ENCODE data around the gene NGF.

NGF gene

GRCh38 chr1:115308969-115309368 lies 29.1 kb downstream of the NGF start:
- no peak for DNase-seq

GRCh38 chr1:115307661-115308060 lies 30.4 kb downstream of the NGF start:
- DNase-seq: no peak

GRCh38 chr1:115306146-115306545 lies 31.9 kb downstream of the NGF start:
- DNase-seq: no peak

- no peak for DNase-seq
Observed at GRCh38 chr1:115303364-115303763, 34.7 kb downstream of the NGF start.

GRCh38 chr1:115302390-115302961 lies 35.6 kb downstream of the NGF start:
- no peak for DNase-seq

GRCh38 chr1:115301438-115302020 lies 36.5 kb downstream of the NGF start:
- DNase-seq: no peak

GRCh38 chr1:115300087-115300876 lies 37.8 kb downstream of the NGF start:
- DNase-seq: no peak

GRCh38 chr1:115299266-115299665 lies 38.8 kb downstream of the NGF start:
- no peak for DNase-seq

- no peak for DNase-seq
Observed at GRCh38 chr1:115296981-115297380, 41.1 kb downstream of the NGF start.

GRCh38 chr1:115295904-115296696 lies 41.9 kb downstream of the NGF start:
- DNase-seq: no peak

GRCh38 chr1:115293899-115294298 lies 44.1 kb downstream of the NGF start:
- DNase-seq: no peak

GRCh38 chr1:115293006-115293405 lies 45.0 kb downstream of the NGF start:
- DNase-seq: no peak

- DNase-seq: no peak
Observed at GRCh38 chr1:115291741-115292140, 46.3 kb downstream of the NGF start.

- no peak for DNase-seq
Observed at GRCh38 chr1:115289940-115290339, 48.1 kb downstream of the NGF start.

- DNase-seq: no peak
Observed at GRCh38 chr1:115288591-115289198, 49.4 kb downstream of the NGF start.

GRCh38 chr1:115286431-115287205 lies 51.4 kb downstream of the NGF start:
- no peak for DNase-seq

GRCh38 chr1:115284209-115284608 lies 53.8 kb downstream of the NGF start:
- no peak for DNase-seq

- DNase-seq: no peak
Observed at GRCh38 chr1:115283681-115284146, 54.3 kb downstream of the NGF start.

GRCh38 chr1:115283249-115283648 lies 54.8 kb downstream of the NGF start:
- DNase-seq: no peak

GRCh38 chr1:115282807-115283208 lies 55.2 kb downstream of the NGF start:
- DNase-seq: no peak

GRCh38 chr1:115281143-115281542 lies 56.9 kb downstream of the NGF start:
- DNase-seq: no peak

- DNase-seq: no peak
Observed at GRCh38 chr1:115280064-115280463, 58.0 kb downstream of the NGF start.
